Neural cell (in vitro differentiated cells): Measurements from ENCODE around the gene AKT1. TPM values are rescaled to one million over a fixed set of nuclear protein-coding genes. Genes with fewer than 3 reads are reported as not detected.
"Not testable (repeated sequence)": the region's sequence is repeated elsewhere in the genome, so short reads cannot be mapped to it uniquely, and the experiment has no call there.

Experiments
- H2AFZ ChIP-seq: fragments of 200-600, 300-800 bp; sonication (generic), shearing (Covaris generic); 2 replicates; pipeline ENCODE4 v1.6.0; 2014; ENCODE audit warnings: low read depth, mild to moderate bottlenecking, antibody characterized with exemption, low read length, moderate library complexity
- H3F3A ChIP-seq: fragments of 200-600 bp; shearing (Covaris generic); 2 replicates; pipeline ENCODE4 v1.6.1; 2016; ENCODE audit warnings: mild to moderate bottlenecking, moderate library complexity, mixed read lengths, antibody characterized with exemption, low read length; ENCODE audit not compliant: insufficient read depth, poor library complexity, severe bottlenecking
- H3K27ac ChIP-seq: fragments of 200-600, 300-800 bp; sonication (generic), shearing (Covaris generic); 2 replicates; pipeline ENCODE4 v1.5.1; 2014; ENCODE audit warnings: mild to moderate bottlenecking, low read length, moderate library complexity
- H3K27me3 ChIP-seq: fragments of 300-800, 200-600 bp; sonication (generic), shearing (Covaris generic); 2 replicates; pipeline ENCODE4 v1.6.0; 2014; ENCODE audit warnings: mild to moderate bottlenecking, low read depth, low read length, moderate library complexity; ENCODE audit not compliant: insufficient read depth
- H3K36me3 ChIP-seq: fragments of 300-800, 200-600 bp; sonication (generic), shearing (Covaris generic); 2 replicates; pipeline ENCODE4 v1.5.1; 2014; ENCODE audit warnings: mild to moderate bottlenecking, antibody characterized with exemption, low read length, moderate library complexity; ENCODE audit not compliant: insufficient read depth
- H3K4me2 ChIP-seq: fragments of 300-800, 200-600 bp; sonication (generic), shearing (Covaris generic); 2 replicates; pipeline ENCODE4 v1.6.0; 2014; ENCODE audit warnings: mild to moderate bottlenecking, low read length
- H3K4me3 ChIP-seq: fragments of 300-800, 200-600 bp; sonication (generic), shearing (Covaris generic); 2 replicates; pipeline ENCODE4 v1.5.1; 2014; ENCODE audit warnings: mild to moderate bottlenecking, low read length, moderate library complexity
- H3K79me2 ChIP-seq: fragments of 200-600 bp; shearing (Covaris generic); replicated peaks from 2 replicates; pipeline ENCODE4 v1.6.0; 2014; ENCODE audit warnings: mild to moderate bottlenecking, low read length, moderate library complexity; ENCODE audit not compliant: insufficient read depth
- H3K9ac ChIP-seq: fragments of 300-800, 200-600 bp; sonication (generic), shearing (Covaris generic); 2 replicates; pipeline ENCODE4 v1.6.1; 2016; ENCODE audit warnings: mild to moderate bottlenecking, low read length, mixed read lengths
- H3K9me2 ChIP-seq: fragments of 200-600 bp; shearing (Covaris generic); 2 replicates; pipeline ENCODE4 v1.6.1; 2016; ENCODE audit warnings: mild to moderate bottlenecking, low read length, mixed read lengths; ENCODE audit not compliant: insufficient read depth
- H3K9me3 ChIP-seq: fragments of 200-600, 300-800 bp; sonication (generic), shearing (Covaris generic); 2 replicates; pipeline ENCODE4 v1.6.1; 2016; ENCODE audit warnings: mild to moderate bottlenecking, mixed run types, low read length, moderate library complexity, mixed read lengths
- H4K20me1 ChIP-seq: fragments of 200-600 bp; shearing (Covaris generic); 2 replicates; pipeline ENCODE4 v1.6.1; 2016; ENCODE audit warnings: mild to moderate bottlenecking, mixed run types; ENCODE audit not compliant: insufficient read depth
- EP300 ChIP-seq: fragments of 450-650 bp; conservative IDR thresholded peaks from 2 replicates; pipeline ENCODE4 v1.6.1; 2014; ENCODE audit warnings: antibody characterized with exemption, mild to moderate bottlenecking, moderate library complexity; ENCODE audit not compliant: poor library complexity, severe bottlenecking
- EZH2 ChIP-seq: fragments of 200-600, 300-800 bp; shearing (Covaris generic), sonication (generic); IDR thresholded peaks from 2 replicates; pipeline ENCODE4 v1.6.1; 2014; ENCODE audit warnings: antibody characterized with exemption, low read length, borderline replicate concordance, mild to moderate bottlenecking; ENCODE audit not compliant: insufficient read depth, poor library complexity, severe bottlenecking
- MXI1 ChIP-seq: fragments of 450-650 bp; conservative IDR thresholded peaks from 2 replicates; pipeline ENCODE4 v1.6.1; 2014; ENCODE audit warnings: antibody characterized with exemption, mild to moderate bottlenecking; ENCODE audit not compliant: poor library complexity, severe bottlenecking
- POLR2AphosphoS5 ChIP-seq: IDR thresholded peaks from 2 replicates; pipeline ENCODE4 v1.6.1; 2012
- RAD21 ChIP-seq: fragments of 450-650 bp; conservative IDR thresholded peaks from 2 replicates; pipeline ENCODE4 v1.6.1; 2014; ENCODE audit warnings: antibody characterized with exemption, mild to moderate bottlenecking, moderate library complexity
- REST ChIP-seq: IDR thresholded peaks from 2 replicates; pipeline ENCODE4 v1.6.1; 2012; ENCODE audit warnings: borderline replicate concordance
- SMC3 ChIP-seq: fragments of 450-650 bp; conservative IDR thresholded peaks from 2 replicates; pipeline ENCODE4 v1.6.1; 2014; ENCODE audit warnings: antibody characterized with exemption, mild to moderate bottlenecking, moderate library complexity; ENCODE audit not compliant: poor library complexity
- TAF1 ChIP-seq: IDR thresholded peaks from 2 replicates; pipeline ENCODE4 v1.6.1; 2012; ENCODE audit warnings: low read depth
- polyA plus RNA-seq: library from polyadenylated mRNA; depleted of rRNA; stranded (reverse); fragments of >200 nt; gene quantifications from 2 replicates; pipeline ENCODE4 v1.2.3, GENCODE V29; 2014
- TF ChIP-seq, protein P1 (sequence below): fragments of 450-650 bp; IDR thresholded peaks from 2 replicates; pipeline ENCODE4 v1.5.1; 2014; ENCODE audit warnings: antibody characterized with exemption, mild to moderate bottlenecking, moderate library complexity; ENCODE audit not compliant: poor library complexity, severe bottlenecking

Gene AKT1
- polyA plus RNA-seq, 1 donor from 2014 or later: 159 TPM

DNA sequence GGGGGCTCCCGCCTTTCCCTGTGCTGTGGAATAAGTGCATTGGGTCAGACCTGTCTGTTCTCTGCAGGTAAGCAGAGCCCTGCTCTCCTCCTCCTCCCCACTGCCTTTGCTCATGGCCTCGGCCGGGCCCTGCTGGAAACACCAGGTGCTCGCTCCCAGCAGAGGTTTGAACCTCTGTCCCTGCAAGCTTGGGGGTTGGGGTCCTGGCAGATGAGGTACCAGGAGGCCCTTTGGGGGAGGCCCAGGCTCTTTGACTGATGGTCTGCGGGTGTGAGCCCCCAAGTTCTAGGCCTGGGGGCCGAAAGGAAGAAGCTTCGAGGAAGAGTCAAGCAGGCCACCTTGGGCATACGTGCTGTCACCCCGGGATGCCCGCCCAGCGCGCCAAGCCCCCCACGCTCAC, 47.5 kb upstream of the AKT1 start:
- H3K36me3 ChIP-seq: no peaks in the 10 kb centered on the region
- no peak overlapping the region for H2AFZ ChIP-seq
- H3F3A ChIP-seq: no peaks in the 10 kb centered on the region
- no peak overlapping the region for H3K4me2 ChIP-seq
- TF ChIP-seq RAD21 (no peak), EZH2 (no peak)
- H3K9ac ChIP-seq: no peak overlapping the region
- H3K27ac ChIP-seq: no peak overlapping the region
- no peaks in the 10 kb centered on the region for H3K9me3 ChIP-seq
- H3K27me3 ChIP-seq: peaks cover 53% of the 10 kb centered on the region
- H4K20me1 ChIP-seq: no peaks in the 10 kb centered on the region
- H3K9me2 ChIP-seq: no peaks in the 10 kb centered on the region
- no peaks in the 10 kb centered on the region for H3K79me2 ChIP-seq
- H3K4me3 ChIP-seq: peak overlapping the region; percentile 66

- Histone ChIP-seq H3K36me3 (no peaks in the 10 kb centered on the region), H3K4me3 (no peak overlapping the region), H3F3A (no peaks in the 10 kb centered on the region), H2AFZ (no peak overlapping the region), H3K79me2 (no peaks in the 10 kb centered on the region), H3K27me3 (peaks cover 53% of the 10 kb centered on the region), H3K9ac (no peak overlapping the region), H3K9me3 (no peaks in the 10 kb centered on the region), H4K20me1 (no peaks in the 10 kb centered on the region), H3K27ac (no peak overlapping the region), H3K9me2 (no peaks in the 10 kb centered on the region), H3K4me2 (no peak overlapping the region)
- TF ChIP-seq RAD21 (no peak), TAF1 (no peak), SMC3 (no peak), REST (no peak), POLR2AphosphoS5 (no peak), EZH2 (no peak), MXI1 (no peak), EP300 (no peak)
- TF ChIP-seq, protein P1, sequence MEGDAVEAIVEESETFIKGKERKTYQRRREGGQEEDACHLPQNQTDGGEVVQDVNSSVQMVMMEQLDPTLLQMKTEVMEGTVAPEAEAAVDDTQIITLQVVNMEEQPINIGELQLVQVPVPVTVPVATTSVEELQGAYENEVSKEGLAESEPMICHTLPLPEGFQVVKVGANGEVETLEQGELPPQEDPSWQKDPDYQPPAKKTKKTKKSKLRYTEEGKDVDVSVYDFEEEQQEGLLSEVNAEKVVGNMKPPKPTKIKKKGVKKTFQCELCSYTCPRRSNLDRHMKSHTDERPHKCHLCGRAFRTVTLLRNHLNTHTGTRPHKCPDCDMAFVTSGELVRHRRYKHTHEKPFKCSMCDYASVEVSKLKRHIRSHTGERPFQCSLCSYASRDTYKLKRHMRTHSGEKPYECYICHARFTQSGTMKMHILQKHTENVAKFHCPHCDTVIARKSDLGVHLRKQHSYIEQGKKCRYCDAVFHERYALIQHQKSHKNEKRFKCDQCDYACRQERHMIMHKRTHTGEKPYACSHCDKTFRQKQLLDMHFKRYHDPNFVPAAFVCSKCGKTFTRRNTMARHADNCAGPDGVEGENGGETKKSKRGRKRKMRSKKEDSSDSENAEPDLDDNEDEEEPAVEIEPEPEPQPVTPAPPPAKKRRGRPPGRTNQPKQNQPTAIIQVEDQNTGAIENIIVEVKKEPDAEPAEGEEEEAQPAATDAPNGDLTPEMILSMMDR: no peak
Measured at GRCh38 chr14:104841730-104842129, 46.2 kb upstream of the AKT1 start.

- H3K9ac ChIP-seq, H2AFZ ChIP-seq, H3K79me2 ChIP-seq, H3K27ac ChIP-seq, H3K9me3 ChIP-seq, H3F3A ChIP-seq, H4K20me1 ChIP-seq, H3K4me2 ChIP-seq, H3K36me3 ChIP-seq, H3K27me3 ChIP-seq, H3K9me2 ChIP-seq, H3K4me3 ChIP-seq: not testable (repeated sequence)
Measured at GRCh38 chr14:104836171-104836935, 40.8 kb upstream of the AKT1 start.
